GM12892 (cell line): ENCODE data around the gene RPL7A.

Experiments used
- POLR2A ChIP-seq: IDR thresholded peaks from 2 replicates; pipeline ENCODE4 v1.6.1; 2011; ENCODE audit warnings: low read depth, low read length, control low read depth
- POLR2AphosphoS5 ChIP-seq: IDR thresholded peaks from 2 replicates; pipeline ENCODE4 v1.6.1; 2011; ENCODE audit warnings: low read depth, low read length, control low read depth
- TAF1 ChIP-seq: IDR thresholded peaks from 2 replicates; pipeline ENCODE4 v1.6.1; 2011; ENCODE audit warnings: low read depth, mild to moderate bottlenecking, control low read depth, low read length, borderline replicate concordance

DNA sequence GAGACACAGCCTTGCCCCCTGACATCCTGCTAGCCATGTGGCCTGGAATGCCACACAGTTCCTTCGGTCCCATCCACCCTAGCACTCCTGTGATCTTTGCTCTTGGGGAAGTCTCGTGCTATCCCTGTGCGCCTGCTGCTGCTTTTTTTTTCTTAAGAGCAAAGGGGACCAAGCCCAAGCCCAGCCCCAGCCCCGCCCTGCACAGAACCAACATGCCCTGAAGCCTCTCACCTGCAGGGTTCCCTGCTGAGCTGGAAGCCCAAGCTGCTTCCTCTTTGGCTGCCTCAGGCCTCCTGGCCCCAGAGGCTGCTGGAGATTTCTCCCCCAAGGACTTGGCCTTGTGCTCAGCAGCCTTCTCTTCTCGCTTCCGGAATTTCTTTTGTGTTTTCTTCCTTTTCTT lies 13.9 kb upstream of the RPL7A start:
- TF ChIP-seq POLR2A: no peak
- TF ChIP-seq POLR2AphosphoS5: no peak
- TF ChIP-seq TAF1: no peak
